K562 (cell line): Measurements from ENCODE around the gene NRAP. TPM values are rescaled to one million over a fixed set of nuclear protein-coding genes. Genes with fewer than 3 reads are reported as not detected.

Source experiments
- ATAC-seq: fragments of 200-7000 bp; cut with Tn5 transposase; 3 replicates; pipeline ENCODE4 v1.9.1; 2020; ENCODE audit warnings: moderate library complexity
- BruUV-seq: library from RNA; stranded (reverse); fragments of 400-500 nt; replicated peaks from 2 replicates; lab custom pipeline; 2021; lab: Mats Ljungman, UMichigan
- CTCF ChIA-PET: fragments of 300-600 bp; formaldehyde crosslinking; extraction: SDS; loops from one replicate; lab custom pipeline; 2021; ENCODE audit warnings: low intra/inter-chr PET ratio; lab: Yijun Ruan, JAX
- POLR2A ChIA-PET: fragments of 300-600, 350-650 bp; sonication (Branson Sonifier 250); formaldehyde crosslinking; extraction: SDS; loops from one replicate; lab custom pipeline; 2021; ENCODE audit warnings: antibody characterized with exemption, inconsistent platforms; lab: Yijun Ruan, JAX
- DNase-seq, 4 experiments: peaks; one replicate each; pipeline versions ENCODE4 v3.0.0 to v3.0.0-alpha.2; 2011 to 2018; ENCODE audit warnings: low spot score in 3 of 4, mixed read lengths in 3 of 4; ENCODE audit errors: extremely low read depth in 1 of 4
- FAIRE-seq: peaks from 2 replicates; lab custom pipeline; 2011; peaks lifted over from hg19 to GRCh38; lab: Jason Lieb, UNC
- H2AFZ ChIP-seq: 2 replicates; pipeline ENCODE4 v1.6.0; 2011; ENCODE audit warnings: low read depth, low read length, control low read depth, inconsistent platforms
- H3K27ac ChIP-seq: fragments of 200-600 bp; 3 replicates; pipeline ENCODE4 v1.8.0; 2011; ENCODE audit warnings: low read depth, mild to moderate bottlenecking, control low read depth, inconsistent platforms, low read length, moderate library complexity, mixed read lengths; ENCODE audit errors: extremely low read depth
- H3K27me3 ChIP-seq, 2 experiments: fragments of 300-600 bp in 1 of 2; 2 replicates in 1 of 2; 3 replicates in 1 of 2; pipeline versions ENCODE4 v1.6.0 to v1.8.0; 2011; ENCODE audit warnings: inconsistent platforms in 2 of 2, low read length in 2 of 2, mild to moderate bottlenecking in 1 of 2, mixed read lengths in 1 of 2, moderate library complexity in 1 of 2; ENCODE audit not compliant: control insufficient read depth in 2 of 2, insufficient read depth in 2 of 2
- H3K36me3 ChIP-seq: fragments of 300-600 bp; 3 replicates; pipeline ENCODE4 v1.8.0; 2011; ENCODE audit warnings: mild to moderate bottlenecking, low read length, inconsistent platforms; ENCODE audit not compliant: control insufficient read depth, insufficient read depth
- H3K4me1 ChIP-seq, 2 experiments: fragments of 200-600 bp in 1 of 2; replicated peaks in 1 of 2; 2 replicates in 1 of 2; 3 replicates in 1 of 2; pipeline versions ENCODE4 v1.5.1 to v1.8.0; 2011; ENCODE audit warnings: inconsistent platforms in 2 of 2, low read length in 2 of 2, mild to moderate bottlenecking in 1 of 2, mixed read lengths in 1 of 2, moderate library complexity in 1 of 2; ENCODE audit not compliant: control insufficient read depth in 2 of 2, insufficient read depth in 2 of 2
- H3K4me2 ChIP-seq: 2 replicates; pipeline ENCODE4 v1.6.1; 2011; ENCODE audit warnings: low read length, control low read depth, inconsistent platforms, mixed read lengths; ENCODE audit not compliant: insufficient read depth
- H3K4me3 ChIP-seq: fragments of 200-600 bp; sonication (generic), shearing (Covaris generic); 2 replicates; pipeline ENCODE4 v1.5.1; 2016; ENCODE audit warnings: control low read depth, inconsistent platforms
- H3K79me2 ChIP-seq: fragments of 200-600 bp; 3 replicates; pipeline ENCODE4 v1.8.0; 2011; ENCODE audit warnings: low read length, inconsistent platforms; ENCODE audit not compliant: control insufficient read depth, insufficient read depth
- H3K9ac ChIP-seq, 2 experiments: 2 replicates each; pipeline versions ENCODE4 v1.6.0 to v1.6.1; 2011; ENCODE audit warnings: low read depth in 2 of 2, low read length in 2 of 2, control low read depth in 1 of 2, inconsistent platforms in 1 of 2, mild to moderate bottlenecking in 1 of 2, mixed read lengths in 1 of 2; ENCODE audit not compliant: insufficient read depth in 1 of 2
- H3K9me1 ChIP-seq: one replicate; pipeline ENCODE4 v1.6.0; 2011; ENCODE audit warnings: inconsistent platforms, mild to moderate bottlenecking, low read length, moderate library complexity; ENCODE audit not compliant: control insufficient read depth, insufficient read depth
- H3K9me3 ChIP-seq: replicated peaks from 2 replicates; pipeline ENCODE4 v1.5.1; 2011; ENCODE audit warnings: low read depth, low read length, inconsistent platforms; ENCODE audit not compliant: control insufficient read depth, insufficient read depth
- H4K20me1 ChIP-seq: replicated peaks from 2 replicates; pipeline ENCODE4 v1.6.1; 2011; ENCODE audit warnings: low read length, inconsistent platforms, mixed read lengths; ENCODE audit not compliant: control insufficient read depth, insufficient read depth
- ELF2 ChIP-seq: fragments of 250-450 bp; sonication (Bioruptor Pico); IDR thresholded peaks from 2 replicates; pipeline ENCODE4 v1.5.0; 2021; ENCODE audit warnings: mild to moderate bottlenecking
- GTF3C2 ChIP-seq: IDR thresholded peaks from 3 replicates; pipeline ENCODE4 v1.6.1; 2011; ENCODE audit warnings: borderline replicate concordance, mild to moderate bottlenecking, moderate library complexity; ENCODE audit not compliant: insufficient read length; ENCODE audit errors: extremely low read depth
- NFYB ChIP-seq: IDR thresholded peaks from 2 replicates; pipeline ENCODE4 v1.6.1; 2011; ENCODE audit warnings: mild to moderate bottlenecking, moderate library complexity; ENCODE audit not compliant: insufficient read length; ENCODE audit errors: extremely low read depth
- SMARCA5 ChIP-seq: fragments of 450-650 bp; IDR thresholded peaks from 2 replicates; pipeline ENCODE4 v1.6.1; 2016
- SPI1 ChIP-seq: IDR thresholded peaks from 2 replicates; pipeline ENCODE4 v1.6.1; 2011; ENCODE audit warnings: low read depth, low read length, control low read depth, borderline replicate concordance
- WGBS: fragments of 100-300 bp; shearing (Covaris generic); methylation state at CpG from one replicate; pipeline ENCODE4 v1.1.6; 2016; ENCODE audit warnings: low coverage, mixed read lengths; ENCODE audit not compliant: insufficient coverage; ENCODE audit errors: missing lambda C conversion rate; 5-methylcytosine and 5-hydroxymethylcytosine counted together
- in situ Hi-C: fragments of 300-500 bp; cut with MboI; formaldehyde crosslinking; loops from 4 replicates; pipeline ENCODE4 v1.15.0; 2018; ENCODE audit warnings: inconsistent platforms, mixed read lengths
- intact Hi-C: fragments of 100-400 bp; cut with micrococcal nuclease; formaldehyde crosslinking; loops from 2 replicates; pipeline ENCODE4 v1.14.2; 2022
- polyA plus RNA-seq, 8 experiments: library from polyadenylated mRNA; depleted of rRNA in 4 of 8; stranded (reverse) in 5 of 8; unstranded in 3 of 8; fragments of >200 nt; fragmentation: Nextera tagmentation in 2 of 8; fragmentation: Illumina TruSeq in 1 of 8; extraction: Ambion mirVana in 2 of 8; extraction: Trizol in 1 of 8; gene quantifications; 2 replicates each; pipeline versions ENCODE4 v1.2.1 to v1.2.3, GENCODE V29; 2011 to 2014; ENCODE audit warnings: inconsistent platforms in 1 of 8, missing spikeins in 1 of 8
- total RNA-seq, 7 experiments: library from RNA; depleted of rRNA in 6 of 7; stranded (reverse); fragments of >200 nt in 6 of 7; fragmentation: Illumina TruSeq in 2 of 7; extraction: Trizol in 2 of 7; gene quantifications; 2 replicates each; pipeline versions ENCODE4 v1.2.1 to v1.2.3, GENCODE V29; 2011 to 2021; ENCODE audit warnings: low replicate concordance in 1 of 7

NRAP gene
- total and polyA plus RNA-seq, 9 of the 15 experiments (the other 6 are each of a cell fraction or from before 2014, with no cell fraction given), result not detected

GRCh38 chr10:113686028-113686427, 22.2 kb upstream of the NRAP start (continued):
- TF ChIP-seq GTF3C2 (no peak), SMARCA5 (no peak)

- no peaks in the 10 kb centered on the region for H3K9me3 ChIP-seq
- in situ Hi-C loops, result no loop called here
- H3K27ac ChIP-seq, result no peak overlapping the region
- peaks cover 0 to 14% of the 10 kb centered on the region in 2 experiments; a peak in 3 of 5 replicates for H3K4me1 ChIP-seq
- TF ChIP-seq ELF2 (CRISPR knock-in tag) (no peak), NFYB (no peak), SPI1 (0 out of 2 replicates have a peak, but pooled peaks have one; percentile 17)
- TF ChIP-seq, all 486 proteins: peak for 1
- DNase-seq, result no peak
- no peak overlapping the region for H2AFZ ChIP-seq
- POLR2A ChIA-PET, result no interaction called here
- no peaks in the 10 kb centered on the region for H3K9me1 ChIP-seq
- CTCF ChIA-PET, result no interaction called here
- no peaks in the 10 kb centered on the region for H3K79me2 ChIP-seq
- H4K20me1 ChIP-seq, result no peaks in the 10 kb centered on the region
- ATAC-seq, result no peak
- BruUV-seq, result no TSS peak
- no peak overlapping the region for H3K4me2 ChIP-seq
- H3K9ac ChIP-seq, result no peak overlapping the region
- intact Hi-C loops, result no loop called here
- no peak for FAIRE-seq
- peaks cover 2 to 12% of the 10 kb centered on the region in 2 experiments; a peak in 3 of 5 replicates for H3K27me3 ChIP-seq
- no peaks in the 10 kb centered on the region for H3K36me3 ChIP-seq
- WGBS, result 0% methylated on average over 2 of the region's 2 CpGs
- H3K4me3 ChIP-seq, result no peak overlapping the region
Measured at GRCh38 chr10:113683300-113683699, 19.5 kb upstream of the NRAP start.
